ENCODE results near the gene ATP6V0D1. TPM values are rescaled to one million over a fixed set of nuclear protein-coding genes. Genes with fewer than 3 reads are reported as not detected.
A peak's percentile ranks its signal among the peaks of the same experiment; 100 is the strongest.

ATP6V0D1 gene
- total RNA-seq, 2 experiments from 2014 or later = 42.1 to 58.3 TPM

DNA sequence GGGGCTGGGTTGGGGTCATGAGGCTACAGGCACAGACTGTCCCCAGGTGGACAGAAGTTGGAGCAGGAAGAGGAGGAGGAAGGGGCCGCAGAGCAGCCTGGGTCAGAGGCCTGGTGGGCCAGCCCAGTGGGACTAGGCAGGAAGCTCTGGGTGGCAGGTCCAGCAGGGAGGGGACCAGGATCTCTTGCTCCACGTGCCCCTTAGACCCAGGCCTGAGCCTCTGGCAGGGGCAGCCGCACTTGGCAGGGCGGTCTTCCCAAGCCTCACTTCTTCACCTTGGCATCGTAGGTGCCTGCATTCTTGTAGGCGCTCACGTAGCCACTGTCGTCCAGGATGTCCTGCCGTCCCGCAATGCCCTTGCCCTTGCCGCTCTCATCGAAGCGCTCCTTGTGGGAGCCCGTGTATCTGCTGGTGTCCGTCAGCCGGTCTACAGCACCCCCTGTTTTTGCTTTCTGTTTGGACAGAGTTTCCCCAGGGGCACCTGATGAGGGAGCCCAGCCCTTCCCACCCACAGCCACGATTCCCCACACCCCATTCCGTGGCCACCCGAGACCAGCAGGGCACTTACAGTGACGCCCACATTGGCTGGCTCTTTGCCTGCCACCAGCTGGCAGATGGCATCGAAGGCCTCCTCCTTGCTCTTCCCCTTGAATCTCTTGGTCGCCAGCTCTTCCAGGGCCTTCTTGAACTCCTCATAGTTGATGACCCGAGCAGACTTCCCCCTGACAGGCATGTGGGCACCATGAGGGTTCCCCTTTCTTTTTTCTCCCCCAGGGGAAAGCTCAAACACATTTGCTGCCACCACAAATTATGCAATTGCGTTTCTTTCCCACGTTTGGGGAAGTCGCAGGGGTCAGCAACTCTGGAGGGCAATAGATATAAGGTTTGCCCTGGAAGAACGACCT lies 90.8 kb downstream of the ATP6V0D1 start:
- CTCF ChIA-PET = no interaction called here
- Mint-ChIP-seq H3K4me3 (no peak overlapping the region), H3K27ac (no peak overlapping the region), H3K9me3 (ENCODE audit: low read depth) (no peaks in the 10 kb centered on the region), H3K4me1 (peaks cover 7% of the 10 kb centered on the region), H3K27me3 (peaks cover 40% of the 10 kb centered on the region), H3K36me3 (no peaks in the 10 kb centered on the region)
- ATAC-seq = no peak
- DNase-seq = no peak

DNA sequence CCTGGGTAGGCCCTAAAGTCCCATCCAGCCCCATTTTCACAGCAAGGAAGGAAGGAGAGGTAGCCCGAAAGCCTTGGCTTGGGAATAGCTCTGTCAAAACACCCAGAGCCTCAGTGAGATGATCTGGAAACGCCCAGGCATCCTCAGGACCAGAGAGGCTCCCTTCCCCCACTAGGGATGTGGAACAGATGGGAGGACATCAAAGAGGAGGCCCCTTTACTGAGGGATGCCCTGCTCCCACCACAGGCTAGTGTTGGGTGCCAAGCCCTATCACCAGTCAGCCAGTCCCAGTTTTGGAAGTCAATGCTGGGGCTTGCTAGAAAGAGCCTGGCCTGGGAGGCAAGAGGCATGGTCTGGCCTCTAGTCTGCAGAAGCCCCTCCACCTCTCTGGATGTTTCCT lies 92.4 kb downstream of the ATP6V0D1 start:
- H3K9me3 Mint-ChIP-seq (ENCODE audit: low read depth) = no peaks in the 10 kb centered on the region
- DNase-seq = peak; percentile 31
- ATAC-seq = no peak
- CTCF ChIA-PET = interaction anchor here (1.0 to 1.4 kb wide), 2 partner anchors 11 to 40 kb away, joined by 3 to 5 read pairs; no protein-coding TSS in a partner anchor
- H3K27ac Mint-ChIP-seq = no peak overlapping the region
- H3K4me1 Mint-ChIP-seq = peaks cover 1% of the 10 kb centered on the region
- peaks cover 34% of the 10 kb centered on the region for H3K27me3 Mint-ChIP-seq
- no peak overlapping the region for H3K4me3 Mint-ChIP-seq
- no peaks in the 10 kb centered on the region for H3K36me3 Mint-ChIP-seq

- no peaks in the 10 kb centered on the region for H3K4me1 Mint-ChIP-seq
- no peak overlapping the region for H3K4me3 Mint-ChIP-seq
- CTCF ChIA-PET = interaction anchor here (1.4 kb wide), 1 partner anchor 11 kb away, joined by 5 read pairs; no protein-coding TSS in a partner anchor
Observed at GRCh38 chr16:67388191-67388590, 92.8 kb downstream of the ATP6V0D1 start.

More at GRCh38 chr16:67388191-67388590, 92.8 kb downstream of the ATP6V0D1 start:
- Mint-ChIP-seq H3K9me3 (ENCODE audit: low read depth) (no peaks in the 10 kb centered on the region), H3K27ac (no peak overlapping the region), H3K36me3 (no peaks in the 10 kb centered on the region), H3K27me3 (peaks cover 32% of the 10 kb centered on the region)
- ATAC-seq (no peak), DNase-seq (peak; percentile 23)

Other genes starting within 250 kb of the ATP6V0D1 start
- 100 to 1,000 TPM; 101 to 111 TPM for gene FHOD1, start 233.7 kb downstream of the ATP6V0D1 start, total RNA-seq
- 1 to 10 TPM; 5.4 to 6.2 TPM for gene SLC9A5, start 232.2 kb downstream of the ATP6V0D1 start, total RNA-seq
- 10 to 100 TPM in 1 of 2 experiments, 1 to 10 TPM in 1; 7.7 to 12.8 TPM for gene PLEKHG4, start 201.6 kb downstream of the ATP6V0D1 start, total RNA-seq
- gene KCTD19, start 154.4 kb downstream of the ATP6V0D1 start, total RNA-seq = 1 to 10 TPM; 1.1 to 3.3 TPM
- gene LRRC36, start 154.3 kb downstream of the ATP6V0D1 start, total RNA-seq = 1 to 10 TPM in 1 of 2 experiments, under 1 TPM in 1; 0.45 to 1.0 TPM
- not detected for gene TPPP3, start 87.7 kb downstream of the ATP6V0D1 start, total RNA-seq
- gene ZDHHC1, start 64.7 kb downstream of the ATP6V0D1 start, total RNA-seq = under 1 TPM; 0.41 to 0.49 TPM
- gene HSD11B2, start 50.0 kb downstream of the ATP6V0D1 start, total RNA-seq = under 1 TPM in 1 of 2 experiments, not detected in 1; 0.14 TPM
- not detected for gene AGRP, start 2.4 kb upstream of the ATP6V0D1 start, total RNA-seq
- gene RIPOR1, start 47.7 kb upstream of the ATP6V0D1 start, total RNA-seq = 10 to 100 TPM; 14.3 to 17.8 TPM
- 10 to 100 TPM; 74.0 to 81.8 TPM for gene CTCF, start 81.4 kb upstream of the ATP6V0D1 start, total RNA-seq
- 100 to 1,000 TPM; 154 to 174 TPM for gene CARMIL2, start 164.0 kb upstream of the ATP6V0D1 start, total RNA-seq
- gene ACD, start 179.1 kb upstream of the ATP6V0D1 start, total RNA-seq = 10 to 100 TPM; 49.7 to 58.1 TPM
- gene PARD6A, start 179.8 kb upstream of the ATP6V0D1 start, total RNA-seq = 10 to 100 TPM; 15.2 to 15.5 TPM
- 1 to 10 TPM; 6.2 to 8.0 TPM for gene ENKD1, start 185.6 kb upstream of the ATP6V0D1 start, total RNA-seq
- gene C16orf86, start 185.7 kb upstream of the ATP6V0D1 start, total RNA-seq = 1 to 10 TPM; 4.1 to 5.1 TPM
- gene GFOD2, start 238.2 kb upstream of the ATP6V0D1 start, total RNA-seq = 10 to 100 TPM; 15.1 to 15.8 TPM

Measured in activated CD8-positive, alpha-beta memory T cell treated with anti-CD3 and anti-CD28 coated beads, Interleukin-2, amount 10 ng/mL, durations not matched to agents 7 days and 5 days (primary cell).